HG02763 (cell line): ENCODE data around the gene IGFN1.

Experiments used
- ATAC-seq: cut with Tn5 transposase; IDR thresholded peaks from one replicate; pipeline ENCODE4 v1.9.1; 2021; ENCODE audit warnings: mild to moderate bottlenecking, moderate library complexity; ENCODE audit not compliant: unreplicated experiment

Gene IGFN1

DNA sequence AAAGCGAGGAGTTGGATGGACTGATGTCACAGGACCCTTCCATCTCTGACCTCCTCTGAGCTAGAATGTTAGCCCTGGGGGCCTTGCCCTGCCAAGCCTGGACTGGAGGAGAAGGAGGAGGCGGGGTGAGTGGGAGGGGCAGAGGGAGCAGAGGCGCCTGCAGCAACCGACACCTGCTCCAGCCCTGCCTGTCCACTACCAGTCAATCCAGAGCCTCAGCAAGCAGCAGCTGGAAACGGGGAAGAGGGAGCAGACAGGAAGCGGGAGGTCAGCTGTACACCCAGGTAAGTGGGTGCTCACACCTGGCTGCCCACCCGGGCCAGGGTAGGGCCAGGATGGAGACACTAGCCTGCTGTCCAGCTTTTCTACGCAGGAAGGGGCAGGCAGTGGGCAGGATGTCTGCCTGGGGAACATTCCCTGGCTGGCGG lies at the start of gene IGFN1:
TSS of gene IGFN1 (plus strand) at position 201 of the 428 bp plus-strand sequence. CDS start 2,470 bp downstream, outside the sequence.
- ATAC-seq: no peak

DNA sequence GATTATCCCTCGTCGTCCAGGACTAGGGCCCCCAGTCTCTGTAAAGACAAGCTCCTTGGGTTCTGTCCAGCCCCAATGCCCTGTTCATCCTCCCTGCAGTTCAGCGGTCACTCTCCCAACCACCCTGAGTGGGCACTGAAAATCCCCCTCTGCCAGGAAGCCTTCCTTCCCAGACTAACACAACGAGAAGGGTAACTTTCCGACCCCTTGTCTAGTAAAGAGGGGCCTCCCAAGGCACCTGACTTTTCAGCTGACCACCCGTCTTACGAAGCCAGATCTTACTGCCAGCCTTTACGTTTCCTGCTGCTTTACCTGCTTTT lies 49.7 kb upstream of the IGFN1 start:
- ATAC-seq: no peak

DNA sequence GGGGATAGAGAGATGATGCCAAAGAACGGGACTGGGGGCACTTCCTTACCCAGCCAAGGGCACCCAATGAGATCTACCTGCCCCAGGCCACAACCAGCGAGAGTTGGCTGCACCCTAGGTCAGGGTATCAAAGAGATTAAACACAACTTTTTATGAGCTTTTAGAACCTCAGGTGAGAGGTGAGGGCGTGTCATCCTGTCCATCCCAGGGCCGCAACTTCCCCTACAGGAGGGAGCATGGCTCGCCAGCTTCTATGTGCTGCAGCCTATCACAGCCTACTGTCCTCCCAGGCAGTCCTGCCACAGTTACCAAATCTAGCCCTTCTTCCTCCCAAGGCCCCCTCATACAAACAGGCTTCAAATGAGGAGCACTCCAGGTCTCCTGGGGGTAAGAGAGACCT lies 49.2 kb upstream of the IGFN1 start:
- ATAC-seq: no peak

DNA sequence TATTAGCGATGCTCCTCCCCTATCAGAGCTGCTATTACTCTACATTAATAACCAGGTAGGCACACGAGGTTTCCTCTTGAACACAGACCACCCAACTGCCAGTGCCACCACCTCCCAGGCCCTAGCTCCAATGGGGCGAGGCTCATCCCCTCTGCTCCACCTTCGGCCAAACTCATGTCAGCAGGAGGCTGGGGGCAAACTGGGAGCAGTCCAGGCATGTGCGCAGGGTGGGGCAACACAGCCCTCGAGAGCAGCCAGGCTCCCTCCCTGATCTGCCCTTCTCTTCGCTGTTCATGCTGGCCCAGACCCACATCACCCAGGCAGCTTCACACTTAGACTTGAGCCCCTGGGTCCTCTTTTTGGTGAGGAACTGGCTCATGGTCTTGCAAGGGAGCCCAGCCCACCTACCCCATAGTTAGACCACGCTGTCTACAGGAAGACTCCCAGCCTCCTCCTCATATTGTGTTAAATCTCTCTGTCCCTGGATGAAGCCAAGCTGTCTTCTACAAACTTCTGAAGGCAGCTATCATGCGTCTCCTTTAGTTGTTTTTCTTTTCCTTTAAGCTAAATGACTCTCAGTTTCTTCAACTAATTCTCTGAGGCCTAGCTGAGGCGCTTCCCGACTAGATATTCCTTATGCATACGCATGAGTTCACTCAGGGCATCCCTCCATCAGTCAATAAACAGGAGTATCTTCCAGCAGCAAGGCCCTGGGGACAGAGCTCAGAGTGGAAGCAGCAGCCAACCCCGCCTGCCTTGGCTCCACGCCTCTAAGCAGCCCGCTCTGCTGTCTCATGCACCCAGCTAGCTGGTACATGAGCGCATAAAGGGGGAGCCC lies 48.4 kb upstream of the IGFN1 start:
- no peak for ATAC-seq

DNA sequence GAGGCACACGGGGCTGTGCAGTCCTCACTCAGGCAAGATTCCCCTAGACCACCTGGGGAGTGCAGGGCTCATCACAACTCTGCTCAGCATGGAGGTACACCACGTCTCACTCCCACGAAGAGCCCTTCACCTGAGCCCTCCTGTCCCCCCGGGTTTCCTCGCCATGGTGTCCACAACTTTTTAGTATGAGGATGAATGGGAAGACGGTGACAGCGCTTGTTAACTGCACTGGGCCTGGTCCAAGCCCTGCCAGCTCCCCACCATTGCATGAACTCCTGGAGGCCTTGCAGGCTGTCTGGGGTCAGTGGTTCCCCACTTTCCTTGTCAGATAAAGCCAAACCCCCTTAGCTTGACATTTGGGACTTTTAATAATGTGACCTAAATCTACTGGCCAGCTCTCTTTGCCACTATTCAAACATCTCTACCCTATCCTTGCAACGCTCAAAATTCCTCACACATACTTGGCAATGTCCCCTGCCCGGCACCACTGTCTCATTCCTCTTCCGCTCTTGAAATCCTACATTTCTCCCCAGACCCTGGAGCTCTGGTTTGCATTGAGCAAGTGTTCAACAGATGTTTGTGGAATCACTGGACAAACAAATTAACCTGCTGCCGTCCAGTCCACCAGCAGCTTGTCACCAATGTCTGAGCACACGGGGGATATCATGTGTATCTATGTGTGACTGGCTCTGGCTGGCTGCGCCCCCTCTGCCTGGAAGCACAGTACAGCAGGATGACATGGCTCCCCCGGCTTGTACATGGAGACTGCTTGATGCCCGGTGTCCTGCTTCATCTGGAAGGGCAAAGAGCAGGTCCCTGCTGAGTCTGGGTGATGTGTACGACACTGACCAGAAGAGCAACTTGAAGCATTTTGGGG lies 47.5 kb upstream of the IGFN1 start:
- ATAC-seq: no peak

DNA sequence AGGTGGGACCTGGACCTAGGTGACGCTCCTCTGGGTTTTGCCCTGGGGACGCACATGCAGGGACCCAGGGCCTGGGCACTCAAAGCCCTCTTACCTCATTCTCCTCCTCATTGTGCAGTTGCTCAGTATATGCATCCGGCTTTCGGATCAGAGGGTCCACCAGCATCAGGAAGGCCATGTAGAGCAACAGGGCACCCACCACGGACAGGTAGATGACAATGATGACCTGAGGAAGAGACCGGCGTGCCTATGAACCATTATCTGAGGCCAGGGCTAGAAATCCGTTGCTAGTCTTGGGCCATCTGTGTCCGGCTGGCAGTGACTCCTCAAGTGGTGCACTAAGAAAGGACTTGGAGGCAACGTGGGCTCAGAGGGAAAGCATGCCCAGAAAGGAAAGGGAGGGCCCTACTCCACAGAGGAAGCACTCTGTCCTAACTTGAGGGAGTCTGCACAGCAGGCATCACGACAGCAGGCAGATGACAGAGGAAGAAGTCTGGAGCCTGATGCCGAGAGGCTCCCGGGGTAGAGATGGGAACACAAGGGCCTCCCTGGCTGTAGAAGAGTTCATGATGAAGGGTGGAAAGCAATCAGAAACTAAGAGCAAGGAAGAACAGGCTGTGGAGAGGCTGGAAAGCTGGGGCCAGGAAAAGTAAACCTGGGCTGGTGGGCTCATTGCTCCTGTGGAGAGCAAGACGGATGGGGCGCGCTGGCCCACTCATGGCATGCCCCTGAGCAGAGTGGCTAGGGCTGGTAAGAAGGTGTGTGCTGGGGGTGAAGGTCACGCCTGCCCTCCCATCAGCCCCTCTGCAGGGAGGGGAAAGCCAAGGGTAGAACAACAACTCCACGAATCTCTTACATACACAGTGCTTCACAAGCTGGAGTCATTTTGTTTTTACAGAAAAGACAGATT lies 46.6 kb upstream of the IGFN1 start:
- no peak for ATAC-seq

DNA sequence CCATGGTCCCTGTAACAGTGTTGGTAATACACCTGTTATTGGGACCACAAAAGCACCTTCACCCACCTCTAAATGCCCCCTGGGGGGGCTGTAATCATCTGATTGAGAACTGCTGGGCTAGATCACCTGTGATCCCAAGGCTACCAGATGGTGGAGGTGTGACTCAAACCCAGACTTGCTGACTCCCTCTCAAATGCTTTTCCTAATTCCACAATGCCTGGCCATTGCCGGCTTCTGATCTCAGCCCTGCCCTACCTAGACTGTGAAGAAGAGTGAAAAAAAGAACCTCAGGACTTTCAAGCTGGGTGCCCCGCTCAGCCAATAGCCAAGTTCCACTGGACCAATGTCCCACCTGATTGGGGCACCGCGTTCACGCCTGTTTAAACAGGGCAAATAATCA lies 45.9 kb upstream of the IGFN1 start:
- no peak for ATAC-seq

DNA sequence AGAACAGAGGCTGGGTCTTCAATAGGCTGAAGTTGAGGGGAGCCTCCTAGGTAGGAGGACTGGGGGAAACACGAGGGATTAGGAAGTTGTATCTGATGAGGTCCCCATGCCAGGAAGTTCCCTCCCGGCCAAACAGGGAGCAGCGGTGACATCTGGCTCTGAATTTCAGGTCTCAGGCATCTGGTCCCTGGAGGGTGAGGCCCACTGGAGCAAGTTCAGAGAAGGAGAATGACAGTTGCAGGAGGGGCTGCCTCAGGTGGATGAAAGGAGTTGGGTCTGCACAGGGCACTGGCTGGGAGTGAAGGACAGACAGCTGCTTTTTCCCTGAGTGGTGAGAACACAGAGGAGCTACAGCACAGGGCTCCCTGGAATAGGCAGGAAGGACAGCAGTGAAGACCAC lies 45.5 kb upstream of the IGFN1 start:
- ATAC-seq: no peak

DNA sequence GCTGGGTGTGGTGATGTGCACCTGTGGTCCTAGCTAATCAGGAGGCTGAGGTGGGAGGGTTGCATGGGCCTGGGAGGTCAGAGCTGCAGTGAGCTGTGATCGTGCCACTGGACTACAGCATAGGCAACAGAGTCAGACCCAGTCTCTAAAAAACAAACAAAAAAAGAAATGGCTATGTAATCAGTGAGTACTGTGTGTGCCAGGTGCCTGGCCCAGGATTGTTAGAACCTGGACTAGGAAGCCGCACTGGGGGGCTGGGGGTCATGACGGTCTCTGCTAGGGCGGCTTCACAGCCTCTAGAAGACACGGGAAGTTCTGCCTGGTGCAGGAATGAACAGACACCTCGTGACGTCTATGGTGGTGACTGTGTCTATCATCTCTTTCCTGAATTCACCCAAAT lies 44.8 kb upstream of the IGFN1 start:
- no peak for ATAC-seq

DNA sequence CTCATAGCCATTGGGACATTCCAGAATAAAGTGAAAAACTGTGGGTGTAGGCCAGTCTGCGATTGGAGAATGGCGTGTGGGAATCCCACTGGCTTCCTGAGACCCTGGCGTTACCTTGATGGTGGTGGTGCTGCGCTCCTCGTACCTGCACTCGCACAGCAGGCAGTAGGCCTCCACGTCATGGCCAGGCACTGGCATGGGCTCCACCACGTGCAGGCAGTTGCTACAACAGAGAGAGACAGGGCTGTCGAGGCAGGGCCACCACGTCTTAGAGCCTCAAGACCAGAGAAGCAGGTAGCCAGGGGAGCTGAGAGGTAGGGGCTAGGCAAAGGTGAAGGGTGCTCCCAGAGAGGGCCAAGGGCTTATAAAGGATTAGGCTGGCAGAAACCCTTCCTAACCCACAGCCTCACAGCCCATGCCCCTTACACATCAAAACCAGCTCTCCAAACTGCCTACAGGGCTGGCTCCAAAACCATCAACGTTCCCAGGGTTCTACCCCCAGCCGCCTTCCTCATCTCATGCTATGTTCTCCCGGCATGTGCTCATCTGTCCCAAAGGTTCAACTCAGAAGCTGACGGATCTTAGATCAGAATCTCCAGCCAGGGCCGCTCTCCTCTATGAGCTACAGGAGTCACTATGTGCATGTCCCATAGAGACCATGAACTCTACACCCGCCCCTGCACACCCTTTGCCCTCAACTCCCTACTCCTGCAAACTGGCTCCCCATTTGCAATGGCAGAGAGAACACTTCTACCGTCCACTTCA lies 43.8 kb upstream of the IGFN1 start:
- no peak for ATAC-seq

DNA sequence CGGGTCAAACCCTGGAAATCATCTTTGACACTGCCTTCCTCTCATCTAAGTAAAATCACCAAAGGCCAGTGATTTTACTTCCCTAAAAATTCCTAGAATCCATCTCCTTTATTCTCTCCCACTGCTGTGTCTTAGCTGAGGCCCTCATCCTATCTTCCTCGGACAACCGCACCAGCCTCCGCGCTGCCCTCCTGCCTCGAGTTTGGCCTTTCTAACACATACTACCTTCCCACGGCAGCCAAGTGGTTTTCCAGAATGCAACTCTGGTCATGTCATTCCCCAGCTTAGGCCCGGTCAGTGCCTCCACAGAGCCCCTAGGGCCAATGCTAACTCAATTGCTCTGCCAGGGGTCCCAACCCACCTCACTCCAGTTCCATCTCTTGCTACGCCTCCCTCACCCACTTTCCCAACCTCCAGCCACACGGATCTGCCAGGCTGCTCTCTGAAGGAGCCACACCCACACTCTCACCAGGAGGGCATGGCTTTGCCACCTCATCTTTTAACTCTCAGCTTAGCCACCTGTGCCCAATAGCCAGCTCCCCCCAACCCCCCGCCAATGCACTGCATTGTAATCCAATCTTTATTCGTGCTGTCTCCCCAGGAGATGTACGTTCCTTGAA lies 43.1 kb upstream of the IGFN1 start:
- ATAC-seq: no peak

DNA sequence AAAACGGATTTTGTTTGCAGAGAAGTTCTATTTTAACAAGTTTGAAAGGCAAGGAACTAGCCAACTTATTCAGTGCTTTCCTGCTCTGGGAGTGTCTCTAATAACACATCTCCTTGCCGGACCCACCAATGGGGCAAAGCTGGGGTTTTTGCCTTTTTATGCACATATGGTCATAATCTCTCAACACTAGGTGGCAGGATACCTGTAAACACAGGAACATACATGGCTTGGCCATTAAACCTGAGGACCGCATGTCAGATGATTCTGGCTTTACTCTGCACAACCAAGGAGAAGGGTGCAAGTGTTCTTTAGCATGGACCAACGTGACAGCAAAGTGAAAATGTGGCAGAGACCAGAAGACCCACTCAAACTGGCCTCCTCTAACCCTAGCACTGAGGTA lies 41.2 kb upstream of the IGFN1 start:
- no peak for ATAC-seq

DNA sequence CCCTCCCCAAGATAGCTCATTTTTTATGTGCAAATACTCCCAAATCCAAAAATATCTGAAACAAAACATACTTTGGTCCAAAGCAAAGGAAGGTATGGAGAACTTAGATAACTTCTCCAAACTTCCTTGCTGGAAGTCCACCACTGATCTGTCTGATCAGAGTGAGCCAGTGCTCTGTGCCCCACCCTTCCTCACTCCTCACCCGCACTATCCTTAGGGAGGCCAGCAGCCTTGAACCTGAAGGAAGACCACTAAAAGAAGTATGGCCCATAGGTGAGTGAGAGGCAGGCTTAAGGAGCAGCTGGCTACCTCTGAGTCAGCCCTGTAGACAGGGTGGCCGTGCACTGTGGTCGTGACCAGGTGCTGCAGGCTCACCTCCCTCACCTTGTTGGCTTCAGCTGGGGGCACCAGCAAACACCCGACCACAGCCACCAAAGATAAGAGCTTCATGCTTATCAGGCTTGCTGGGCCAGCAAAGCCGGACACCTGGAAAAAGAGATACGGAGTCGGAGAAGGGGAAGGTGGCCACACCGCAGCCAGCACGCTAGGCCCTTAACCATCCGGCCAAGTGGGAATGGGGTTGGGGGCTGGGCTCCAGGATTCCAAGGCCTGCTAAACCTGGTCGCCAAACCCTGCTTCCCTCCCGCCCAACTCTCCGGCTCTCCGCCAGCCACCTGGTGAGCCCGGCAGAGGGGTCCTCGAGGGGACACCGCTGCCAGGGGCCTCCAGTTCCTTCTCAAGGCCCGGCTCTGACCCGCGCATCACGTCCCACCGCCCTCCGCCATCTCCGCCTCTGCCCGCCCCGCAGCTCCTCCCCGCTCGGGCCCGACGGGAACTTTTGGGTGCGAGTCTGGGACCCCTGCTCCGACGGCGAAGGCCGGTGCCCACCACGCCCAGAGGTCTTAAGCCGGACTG lies 36.9 kb upstream of the IGFN1 start:
- peak; percentile 67 for ATAC-seq

DNA sequence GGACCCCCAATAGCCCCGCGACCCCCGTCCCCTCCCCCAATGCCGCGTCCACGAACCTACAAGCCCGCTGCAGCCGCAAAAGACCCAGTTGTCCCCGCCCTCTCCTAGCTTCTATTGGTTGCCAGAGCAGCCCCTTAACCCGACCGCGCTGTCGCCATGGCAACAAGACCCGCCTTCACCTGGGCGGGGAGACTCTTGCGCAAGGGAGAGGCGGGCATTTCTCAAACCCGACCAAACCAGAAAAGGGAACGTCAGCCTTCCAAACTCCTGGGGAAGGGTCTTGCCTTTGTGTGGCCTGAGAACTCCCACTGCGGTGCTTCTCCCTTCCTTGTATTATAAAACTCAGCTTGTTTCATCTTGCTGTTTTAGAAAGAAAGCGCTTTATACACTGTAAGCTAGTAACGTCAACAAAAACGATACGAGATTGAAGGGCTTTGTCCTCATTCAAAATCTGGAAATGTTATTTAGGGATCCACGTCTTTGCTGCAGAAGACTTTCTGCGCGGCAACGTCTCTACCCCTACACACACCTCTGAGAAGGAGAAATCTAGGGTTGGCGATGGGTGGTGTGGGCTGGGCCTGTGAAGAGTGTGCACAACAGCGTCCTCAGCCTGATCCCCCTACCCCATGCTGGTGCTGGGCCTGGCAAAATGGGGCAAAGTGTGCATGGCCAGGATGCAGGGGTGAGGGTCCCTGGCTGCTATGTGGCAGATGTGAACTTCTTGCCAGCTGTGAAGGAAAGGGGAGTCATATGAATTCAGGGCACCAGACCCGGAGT lies 36.0 kb upstream of the IGFN1 start, which contains the start of gene TMEM9:
TSS of gene TMEM9 (minus strand) at position 86 of the 777 bp plus-strand sequence. CDS start 551 bp downstream, outside the sequence.
- peak; percentile 96 for ATAC-seq

DNA sequence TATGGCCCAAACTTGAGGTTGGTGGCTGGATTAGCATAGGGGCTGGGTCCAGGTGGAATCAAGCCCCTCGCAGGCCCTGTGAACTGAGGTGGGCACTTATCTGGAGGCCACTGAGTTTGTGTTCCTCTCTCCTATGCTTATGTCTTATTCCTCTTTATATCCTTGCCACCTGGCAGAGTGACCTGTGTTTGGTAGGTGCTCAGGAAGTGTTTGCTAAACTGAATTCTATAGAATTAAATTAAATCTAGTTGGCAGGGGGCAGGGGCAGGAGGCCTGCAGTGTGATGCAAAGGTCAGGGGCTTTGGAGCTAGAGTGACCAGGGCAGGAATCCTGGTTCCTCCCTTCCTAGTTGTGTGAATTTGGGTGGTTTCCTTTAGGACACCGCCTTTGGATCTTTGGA lies 35.3 kb upstream of the IGFN1 start:
- no peak for ATAC-seq

DNA sequence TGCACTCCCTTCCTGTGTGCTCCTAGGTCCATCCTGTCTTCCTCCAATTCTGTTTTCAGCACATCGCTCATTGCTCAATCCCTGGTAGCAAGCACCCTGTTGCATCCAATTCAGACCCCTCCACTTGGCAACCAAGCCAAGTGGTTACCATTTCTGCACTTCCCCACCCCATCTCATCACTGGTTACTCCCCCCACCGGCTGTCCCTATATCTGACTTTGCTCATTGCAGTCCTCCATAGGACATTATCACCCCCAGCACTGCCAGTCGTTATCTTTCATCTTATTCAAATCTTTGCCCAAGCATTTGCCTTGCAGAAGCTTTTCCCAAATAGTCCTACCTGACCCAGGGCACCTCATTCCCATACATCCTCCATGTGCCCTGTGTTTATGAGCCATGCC lies 34.3 kb upstream of the IGFN1 start:
- no peak for ATAC-seq

DNA sequence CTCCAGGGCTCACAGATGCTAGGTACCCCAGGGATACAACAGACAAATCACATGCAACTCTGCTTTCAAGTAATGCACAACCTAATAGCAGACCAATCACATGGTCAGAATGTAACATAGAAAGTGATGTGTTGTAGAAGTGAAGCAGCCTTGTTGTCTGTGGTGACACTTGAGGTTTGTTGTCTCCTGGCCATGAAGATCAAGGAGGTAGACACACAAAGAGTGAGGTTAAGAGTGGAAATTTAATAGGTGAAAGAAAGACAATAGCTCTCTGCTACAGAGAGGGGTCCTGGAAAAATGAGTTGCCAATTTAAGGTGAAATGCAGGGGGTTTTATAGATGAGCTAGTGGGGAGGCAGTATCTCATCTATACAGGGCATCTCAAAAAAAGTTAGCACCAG lies 33.8 kb upstream of the IGFN1 start:
- no peak for ATAC-seq

DNA sequence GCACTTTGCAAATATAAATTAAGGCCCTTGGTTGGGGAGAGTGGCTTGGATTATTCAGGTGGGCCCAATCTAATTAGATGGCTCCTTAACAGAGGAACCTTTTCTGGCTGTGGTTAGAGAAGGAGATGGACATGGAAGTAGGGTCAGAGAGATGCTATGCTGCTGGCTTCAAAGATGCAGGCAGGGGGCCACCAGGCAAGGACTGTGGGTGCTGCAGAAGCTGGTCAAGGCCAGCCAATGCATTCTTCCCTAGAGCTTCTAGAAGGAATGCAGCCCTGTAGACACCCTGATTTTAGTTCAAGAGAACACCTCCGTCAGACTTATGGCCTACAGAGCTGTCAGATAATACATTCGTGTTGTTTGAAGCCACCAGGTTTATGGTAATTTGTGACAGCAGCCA lies 32.7 kb upstream of the IGFN1 start:
- no peak for ATAC-seq
